Measurements from ENCODE around the gene CDC40. TPM values are rescaled to one million over a fixed set of nuclear protein-coding genes. Genes with fewer than 3 reads are reported as not detected.

The CDC40 gene
- polyA plus RNA-seq, 1 of the 3 experiments (the other 2 are of a cell fraction) = 7.4 TPM

DNA sequence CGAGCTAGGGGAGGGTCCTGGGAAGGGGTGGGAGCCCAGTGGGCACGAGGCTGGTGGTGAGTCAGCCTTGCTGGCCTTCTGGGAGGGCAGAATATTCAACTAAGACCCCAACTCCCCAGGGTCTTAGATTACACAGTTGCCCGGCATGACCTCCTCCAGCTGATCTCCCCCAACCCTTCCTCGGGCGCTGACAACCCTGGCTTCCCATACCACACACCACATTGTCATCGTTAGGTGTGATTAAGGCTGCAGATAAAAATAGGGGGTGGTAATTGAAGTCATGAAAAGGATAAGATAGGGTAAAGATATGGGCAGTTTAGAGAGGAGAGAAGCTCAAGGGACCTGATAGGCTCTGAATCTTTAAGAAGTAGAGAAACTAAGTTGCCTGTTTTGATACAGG lies 10.5 kb downstream of the CDC40 start:
- CTCF ChIA-PET = no interaction called here
- no peaks in the 10 kb centered on the region for H3K9me2 ChIP-seq
- peaks cover 4% of the 10 kb centered on the region for H3F3A ChIP-seq (replicated peaks; ENCODE audit: insufficient read depth)
- H3K9ac ChIP-seq = no peak overlapping the region
- peaks cover 33% of the 10 kb centered on the region; the same call in 1 of the 2 replicates for H4K20me1 ChIP-seq (ENCODE audit: insufficient read depth)
- no peaks in the 10 kb centered on the region for H3K9me3 ChIP-seq
- TF ChIP-seq ELF1 (IDR thresholded peaks at IDR 0.05) = no peak
- POLR2A ChIA-PET = interaction anchor here (0.9 kb wide), 1 partner anchor 11 kb away, joined by 3 read pairs; the partner anchor contains the start of gene WASF1
- 100% methylated on average over 4 of the region's 6 CpGs for WGBS (ENCODE audit: low lambda C conversion rate)
- DNase-seq = no peak
- H3K36me3 ChIP-seq (replicated peaks in 1 of 2; ENCODE audit: control insufficient read depth in 1 of 2, insufficient read depth in 2 of 2, low read length in 1 of 2) = peaks cover 21 to 23% of the 10 kb centered on the region in 2 experiments
- no peak overlapping the region for H3K4me2 ChIP-seq
- no peak overlapping the region for H3K27ac ChIP-seq (ENCODE audit: low read depth in 2 of 2, low read length in 1 of 2)
- peaks cover 82% of the 10 kb centered on the region for H3K79me2 ChIP-seq (ENCODE audit: insufficient read depth)
- peaks cover 0 to 6% of the 10 kb centered on the region in 2 experiments; a peak in 3 of 4 replicates for H3K4me1 ChIP-seq (ENCODE audit: control insufficient read depth in 1 of 2, insufficient read depth in 2 of 2, low read depth in 1 of 2, low read length in 1 of 2)
- H3K4me3 ChIP-seq (ENCODE audit: low read depth in 2 of 2, low read length in 1 of 2) = no peak overlapping the region
- no peak overlapping the region for H2AFZ ChIP-seq (ENCODE audit: low read depth)
- H3K27me3 ChIP-seq (ENCODE audit: insufficient read depth) = no peaks in the 10 kb centered on the region

DNA sequence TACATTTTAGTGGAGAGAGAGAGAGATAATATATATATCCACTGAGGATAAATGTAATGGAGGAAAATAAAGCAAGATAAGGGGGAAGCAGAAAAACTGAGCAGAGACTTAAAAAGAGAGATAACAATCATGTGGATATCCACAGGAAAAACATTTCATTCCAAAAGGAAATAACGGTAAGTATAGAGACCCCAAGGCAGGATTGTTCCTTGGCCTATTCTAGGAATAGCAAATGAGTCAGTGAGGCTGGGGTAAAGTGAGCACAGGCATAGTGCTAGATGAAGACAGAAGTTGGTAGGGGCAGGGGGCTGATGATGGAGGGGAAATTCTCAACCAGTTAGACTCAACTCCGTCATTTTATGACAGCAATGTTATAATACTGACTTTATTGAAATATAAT lies 11.2 kb downstream of the CDC40 start:
- Histone ChIP-seq H3K4me3 (ENCODE audit: low read depth in 2 of 2, low read length in 1 of 2) (no peak overlapping the region), H3K27me3 (ENCODE audit: insufficient read depth) (no peaks in the 10 kb centered on the region), H3K36me3 (replicated peaks in 1 of 2; ENCODE audit: control insufficient read depth in 1 of 2, insufficient read depth in 2 of 2, low read length in 1 of 2) (peaks cover 25 to 27% of the 10 kb centered on the region in 2 experiments), H3K79me2 (ENCODE audit: insufficient read depth) (peaks cover 82% of the 10 kb centered on the region), H3K9ac (no peak overlapping the region), H3K9me2 (no peaks in the 10 kb centered on the region), H3F3A (replicated peaks; ENCODE audit: insufficient read depth) (peaks cover 4% of the 10 kb centered on the region), H3K9me3 (no peaks in the 10 kb centered on the region), H3K4me2 (no peak overlapping the region), H3K4me1 (ENCODE audit: control insufficient read depth in 1 of 2, insufficient read depth in 2 of 2, low read depth in 1 of 2, low read length in 1 of 2) (peaks cover 0 to 6% of the 10 kb centered on the region in 2 experiments; a peak in 3 of 4 replicates), H2AFZ (ENCODE audit: low read depth) (no peak overlapping the region), H3K27ac (ENCODE audit: low read depth in 2 of 2, low read length in 1 of 2) (no peak overlapping the region), H4K20me1 (ENCODE audit: insufficient read depth) (peaks cover 33% of the 10 kb centered on the region; the same call in 1 of the 2 replicates)
- 86% methylated on average over 2 of the region's 2 CpGs for WGBS (ENCODE audit: low lambda C conversion rate)
- ChIA-PET CTCF (no interaction called here), POLR2A (interaction anchor here (0.9 kb wide), 1 partner anchor 12 kb away, joined by 3 read pairs; the partner anchor contains the start of gene WASF1)
- DNase-seq = no peak
- TF ChIP-seq JUND (IDR thresholded peaks at IDR 0.05) (no peak), POLR2AphosphoS5 (IDR thresholded peaks at IDR 0.05; ENCODE audit: low read depth, low read length) (no peak), RXRA (IDR thresholded peaks at IDR 0.05; ENCODE audit: borderline replicate concordance, low read depth) (no peak), FOXJ3 (CRISPR knock-in tag; IDR thresholded peaks at IDR 0.05) (no peak), SIN3A (IDR thresholded peaks at IDR 0.05; ENCODE audit: borderline replicate concordance, low read depth, low read length) (no peak), TCF12 (IDR thresholded peaks at IDR 0.05) (no peak), CHD2 (IDR thresholded peaks at IDR 0.05; ENCODE audit: low read length, partially characterized antibody) (no peak), IRF3 (IDR thresholded peaks at IDR 0.05; ENCODE audit: low read depth, low read length) (no peak), RCOR1 (IDR thresholded peaks at IDR 0.05; ENCODE audit: low read length) (no peak), FOXM1 (IDR thresholded peaks at IDR 0.05; ENCODE audit: low read depth) (no peak), RFX5 (IDR thresholded peaks at IDR 0.05; ENCODE audit: low read length) (no peak), TEAD4 (IDR thresholded peaks at IDR 0.05; ENCODE audit: borderline replicate concordance, insufficient read depth) (no peak), NRF1 (IDR thresholded peaks at IDR 0.05; ENCODE audit: low read depth, low read length) (no peak), YY1 (IDR thresholded peaks at IDR 0.05; ENCODE audit: low read depth) (no peak), EZH2phosphoT487 (IDR thresholded peaks at IDR 0.05; ENCODE audit: borderline replicate concordance, low read depth) (no peak)
- TF ChIP-seq, protein P1, sequence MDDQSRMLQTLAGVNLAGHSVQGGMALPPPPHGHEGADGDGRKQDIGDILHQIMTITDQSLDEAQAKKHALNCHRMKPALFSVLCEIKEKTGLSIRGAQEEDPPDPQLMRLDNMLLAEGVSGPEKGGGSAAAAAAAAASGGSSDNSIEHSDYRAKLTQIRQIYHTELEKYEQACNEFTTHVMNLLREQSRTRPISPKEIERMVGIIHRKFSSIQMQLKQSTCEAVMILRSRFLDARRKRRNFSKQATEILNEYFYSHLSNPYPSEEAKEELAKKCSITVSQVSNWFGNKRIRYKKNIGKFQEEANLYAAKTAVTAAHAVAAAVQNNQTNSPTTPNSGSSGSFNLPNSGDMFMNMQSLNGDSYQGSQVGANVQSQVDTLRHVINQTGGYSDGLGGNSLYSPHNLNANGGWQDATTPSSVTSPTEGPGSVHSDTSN (IDR thresholded peaks at IDR 0.05) = no peak
- TF ChIP-seq, protein P2, sequence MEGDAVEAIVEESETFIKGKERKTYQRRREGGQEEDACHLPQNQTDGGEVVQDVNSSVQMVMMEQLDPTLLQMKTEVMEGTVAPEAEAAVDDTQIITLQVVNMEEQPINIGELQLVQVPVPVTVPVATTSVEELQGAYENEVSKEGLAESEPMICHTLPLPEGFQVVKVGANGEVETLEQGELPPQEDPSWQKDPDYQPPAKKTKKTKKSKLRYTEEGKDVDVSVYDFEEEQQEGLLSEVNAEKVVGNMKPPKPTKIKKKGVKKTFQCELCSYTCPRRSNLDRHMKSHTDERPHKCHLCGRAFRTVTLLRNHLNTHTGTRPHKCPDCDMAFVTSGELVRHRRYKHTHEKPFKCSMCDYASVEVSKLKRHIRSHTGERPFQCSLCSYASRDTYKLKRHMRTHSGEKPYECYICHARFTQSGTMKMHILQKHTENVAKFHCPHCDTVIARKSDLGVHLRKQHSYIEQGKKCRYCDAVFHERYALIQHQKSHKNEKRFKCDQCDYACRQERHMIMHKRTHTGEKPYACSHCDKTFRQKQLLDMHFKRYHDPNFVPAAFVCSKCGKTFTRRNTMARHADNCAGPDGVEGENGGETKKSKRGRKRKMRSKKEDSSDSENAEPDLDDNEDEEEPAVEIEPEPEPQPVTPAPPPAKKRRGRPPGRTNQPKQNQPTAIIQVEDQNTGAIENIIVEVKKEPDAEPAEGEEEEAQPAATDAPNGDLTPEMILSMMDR (IDR thresholded peaks at IDR 0.05) = no peak
- TF ChIP-seq, protein P3, sequence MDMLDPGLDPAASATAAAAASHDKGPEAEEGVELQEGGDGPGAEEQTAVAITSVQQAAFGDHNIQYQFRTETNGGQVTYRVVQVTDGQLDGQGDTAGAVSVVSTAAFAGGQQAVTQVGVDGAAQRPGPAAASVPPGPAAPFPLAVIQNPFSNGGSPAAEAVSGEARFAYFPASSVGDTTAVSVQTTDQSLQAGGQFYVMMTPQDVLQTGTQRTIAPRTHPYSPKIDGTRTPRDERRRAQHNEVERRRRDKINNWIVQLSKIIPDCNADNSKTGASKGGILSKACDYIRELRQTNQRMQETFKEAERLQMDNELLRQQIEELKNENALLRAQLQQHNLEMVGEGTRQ (IDR thresholded peaks at IDR 0.05; ENCODE audit: borderline replicate concordance, low read depth, low read length) = no peak

All from SK-N-SH (cell line).